Ovary (tissue), 9 donors: Measurements from ENCODE around the gene TEDC2. TPM values are rescaled to one million over a fixed set of nuclear protein-coding genes. Genes with fewer than 3 reads are reported as not detected.
A peak's percentile ranks its signal among the peaks of the same experiment; 100 is the strongest.

Experiments used
- DNase-seq, 5 donors: peaks; one replicate each; pipeline ENCODE4 v3.0.0-alpha.2; 2019 to 2020
- H3K27ac ChIP-seq, 2 donors: fragments of 200-600 bp; one replicate each; pipeline versions ENCODE4 v1.5.1 to v1.8.0; 2019 to 2022
- H3K27me3 ChIP-seq: fragments of 200-600 bp; one replicate; pipeline ENCODE4 v1.8.0; 2022
- H3K36me3 ChIP-seq: fragments of 200-600 bp; sonication (generic); one replicate; pipeline ENCODE4 v1.5.1; 2019
- H3K4me1 ChIP-seq: one replicate; pipeline ENCODE4 v1.8.1; 2013; ENCODE audit warnings: mild to moderate bottlenecking, moderate library complexity; ENCODE audit not compliant: insufficient read depth
- H3K4me3 ChIP-seq: fragments of 200-600 bp; sonication (generic); one replicate; pipeline ENCODE4 v1.5.1; 2017
- H3K9me3 ChIP-seq, 2 donors: fragments of 200-600 bp in 1 of 2; sonication (generic) in 1 of 2; one replicate each; pipeline versions ENCODE4 v1.5.1 to v1.8.1; 2013 to 2019; ENCODE audit warnings: mild to moderate bottlenecking in 1 of 2, moderate library complexity in 1 of 2
- CTCF ChIP-seq, 3 donors: fragments of 450-650 bp in 2 of 3; fragments of 200-600 bp in 1 of 3; IDR thresholded peaks; one replicate each; pipeline versions ENCODE4 v1.5.1 to v1.8.0; 2016 to 2022; ENCODE audit warnings: antibody characterized with exemption in 3 of 3, mild to moderate bottlenecking in 1 of 3
- EP300 ChIP-seq: sonication (generic); formaldehyde crosslinking; IDR thresholded peaks from one replicate; pipeline ENCODE4 v1.6.1; 2017; ENCODE audit warnings: antibody characterized with exemption
- POLR2A ChIP-seq: fragments of 450-650 bp; IDR thresholded peaks from one replicate; pipeline ENCODE4 v1.6.1; 2017; ENCODE audit warnings: antibody characterized with exemption, mild to moderate bottlenecking, moderate library complexity
- WGBS, 3 donors: extraction: QIAGEN DNeasy Blood & Tissue Kit in 1 of 3; methylation state at CpG; one replicate each; pipeline versions ENCODE4 v1.1.5 to v1.1.7; 2013 to 2017; 5-methylcytosine and 5-hydroxymethylcytosine counted together
- intact Hi-C, 4 donors: fragments of 100-400 bp; cut with DNase I; formaldehyde crosslinking; loops; one replicate each; pipeline versions ENCODE4 v1.11.0 to v1.15.1; 2022 to 2023
- polyA plus RNA-seq, 2 donors: library from polyadenylated mRNA; stranded (reverse); fragments of 200-250 nt in 1 of 2; fragments of 350-450 nt in 1 of 2; fragmentation: Illumina TruSeq in 1 of 2; extraction: RNeasy Lipid Tissue Mini Kit (QIAGEN cat#74804) in 1 of 2; gene quantifications; one replicate each; pipeline ENCODE4 v1.2.3, GENCODE V29; 2013 to 2014
- total RNA-seq, 7 donors: library from RNA; depleted of rRNA in 2 of 7; stranded (reverse); fragments of >200 nt in 2 of 7; fragmentation: NEBNext Ultra II Directional in 3 of 7; extraction: Animal tissue kit (Norgen Biotek cat#: 25700) in 3 of 7; gene quantifications; one replicate each; pipeline versions ENCODE4 v1.1.0 to v1.2.4, GENCODE V29; 2016 to 2023
- donor health status: DM: no; HTN: no; CAD: no; lungs with moderate emphysema.
- donor health status: DM: no; HTN: no; CAD: no.
- donor health status: Bipolar disorder and iron deficiency.
- donor health status: DM: yes; HTN: yes; CAD: no.
- donor health status: DM: no; HTN: no; CAD: no.
- donor health status: DM: yes; HTN: yes; CAD: no.

The TEDC2 gene
- total and polyA plus RNA-seq, 9 donors, result 0.38 to 2.0 (median 1.3) TPM; not detected in 3

DNA sequence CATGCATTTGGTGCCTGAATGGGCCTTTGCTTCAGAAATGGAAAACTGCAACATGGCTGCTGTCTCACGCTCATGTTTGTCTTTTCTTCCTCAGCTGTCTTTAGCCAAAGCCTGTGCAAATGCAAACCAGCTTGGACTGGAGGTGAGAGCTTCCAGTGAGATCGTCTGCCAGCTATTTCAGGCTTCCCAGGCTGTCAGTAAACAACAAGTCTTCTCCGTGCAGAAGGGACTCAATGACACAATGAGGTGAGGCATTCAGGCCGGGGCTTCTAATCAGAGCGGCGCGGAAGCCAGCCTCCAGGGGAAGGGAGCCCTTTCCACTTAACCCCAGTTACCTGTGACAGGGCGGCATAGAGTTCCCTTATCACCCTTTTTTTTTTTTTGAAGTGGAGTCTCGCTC lies 16.4 kb upstream of the TEDC2 start:
- intact Hi-C loops, result no loop called here
- H3K36me3 ChIP-seq, result no peaks in the 10 kb centered on the region
- no peak overlapping the region for H3K4me3 ChIP-seq
- no peak for TF ChIP-seq EP300
- TF ChIP-seq POLR2A, result no peak
- no peak for TF ChIP-seq CTCF (IDR thresholded peaks at IDR 0.05)
- DNase-seq, result no peak
- H3K4me1 ChIP-seq, result no peaks in the 10 kb centered on the region
- no peak overlapping the region for H3K27ac ChIP-seq
- no peaks in the 10 kb centered on the region for H3K9me3 ChIP-seq
- H3K27me3 ChIP-seq, result no peaks in the 10 kb centered on the region
- WGBS, 3 donors, result 90 to 95% (median 93%) methylated on average over 9 of the region's 9 CpGs

- H3K4me1 ChIP-seq, result no peaks in the 10 kb centered on the region
- intact Hi-C loops, result no loop called here
- H3K9me3 ChIP-seq, result no peaks in the 10 kb centered on the region
- no peak overlapping the region for H3K4me3 ChIP-seq
- 88 to 93% (median 91%) methylated on average over 11 of the region's 11 CpGs for WGBS, 3 donors
- peak in 1 of 5 donors; percentile 7 for DNase-seq
- no peak overlapping the region for H3K27ac ChIP-seq
- H3K36me3 ChIP-seq, result no peaks in the 10 kb centered on the region
- no peak for TF ChIP-seq EP300
- TF ChIP-seq CTCF (IDR thresholded peaks at IDR 0.05), result no peak
- no peak for TF ChIP-seq POLR2A
- no peaks in the 10 kb centered on the region for H3K27me3 ChIP-seq
These were observed 11.9 kb upstream of the TEDC2 start for GRCh38 chr16:2447920-2448583.

- Histone ChIP-seq H3K36me3 (no peaks in the 10 kb centered on the region), H3K27me3 (no peaks in the 10 kb centered on the region), H3K9me3 (no peaks in the 10 kb centered on the region), H3K4me1 (no peaks in the 10 kb centered on the region), H3K4me3 (no peak overlapping the region), H3K27ac (no peak overlapping the region)
- no peak for TF ChIP-seq CTCF (IDR thresholded peaks at IDR 0.05)
- TF ChIP-seq EP300, result no peak
- no peak for TF ChIP-seq POLR2A
- DNase-seq, result no peak
- intact Hi-C loops, result no loop called here
- WGBS, 3 donors, result 94 to 95% (median 95%) methylated on average over 25 of the region's 25 CpGs
These were observed 10.8 kb upstream of the TEDC2 start for GRCh38 chr16:2449118-2449517.

DNA sequence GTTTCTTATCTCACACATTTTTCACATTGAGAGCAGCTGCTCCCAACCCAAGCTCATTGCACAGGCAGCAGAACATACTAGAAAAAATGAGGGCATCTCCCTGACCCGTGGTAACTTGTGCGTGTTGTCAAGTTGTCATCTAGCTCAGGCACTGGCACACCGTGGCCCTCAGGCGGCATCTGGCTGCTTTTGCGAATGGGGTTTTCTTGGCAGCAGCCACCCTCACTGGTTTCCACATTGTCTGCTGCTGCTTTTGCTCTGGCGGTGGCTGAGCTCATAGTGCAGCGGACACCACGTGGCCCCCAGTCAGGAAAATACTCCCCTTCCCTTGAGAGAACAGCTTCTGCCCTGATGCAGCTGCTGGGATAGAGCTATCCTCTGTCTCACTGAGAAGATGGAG lies 9.4 kb upstream of the TEDC2 start:
- Histone ChIP-seq H3K4me1 (no peaks in the 10 kb centered on the region), H3K9me3 (no peaks in the 10 kb centered on the region), H3K36me3 (no peaks in the 10 kb centered on the region), H3K4me3 (no peak overlapping the region), H3K27me3 (no peaks in the 10 kb centered on the region), H3K27ac (no peak overlapping the region)
- TF ChIP-seq CTCF (IDR thresholded peaks at IDR 0.05) (no peak), POLR2A (no peak)
- DNase-seq, result peak in 1 of 5 donors; percentile 7
- WGBS, 3 donors, result 84 to 91% (median 87%) methylated on average over 8 of the region's 8 CpGs
- intact Hi-C loops, result no loop called here
